ENCODE data around the gene CHRNA5.

Gene CHRNA5

GRCh38 chr15:78620527-78621421 is 55.5 kb downstream of the CHRNA5 start, which contains the start of gene CHRNA3:
Gene CHRNA3, minus strand, starts transcription at chr15:78620996. Its CDS starts 202 bp downstream, at chr15:78620794.
- DNase-seq = no peak

- DNase-seq = no peak
Measured at GRCh38 chr15:78621810-78622402, 56.6 kb downstream of the CHRNA5 start.

DNA sequence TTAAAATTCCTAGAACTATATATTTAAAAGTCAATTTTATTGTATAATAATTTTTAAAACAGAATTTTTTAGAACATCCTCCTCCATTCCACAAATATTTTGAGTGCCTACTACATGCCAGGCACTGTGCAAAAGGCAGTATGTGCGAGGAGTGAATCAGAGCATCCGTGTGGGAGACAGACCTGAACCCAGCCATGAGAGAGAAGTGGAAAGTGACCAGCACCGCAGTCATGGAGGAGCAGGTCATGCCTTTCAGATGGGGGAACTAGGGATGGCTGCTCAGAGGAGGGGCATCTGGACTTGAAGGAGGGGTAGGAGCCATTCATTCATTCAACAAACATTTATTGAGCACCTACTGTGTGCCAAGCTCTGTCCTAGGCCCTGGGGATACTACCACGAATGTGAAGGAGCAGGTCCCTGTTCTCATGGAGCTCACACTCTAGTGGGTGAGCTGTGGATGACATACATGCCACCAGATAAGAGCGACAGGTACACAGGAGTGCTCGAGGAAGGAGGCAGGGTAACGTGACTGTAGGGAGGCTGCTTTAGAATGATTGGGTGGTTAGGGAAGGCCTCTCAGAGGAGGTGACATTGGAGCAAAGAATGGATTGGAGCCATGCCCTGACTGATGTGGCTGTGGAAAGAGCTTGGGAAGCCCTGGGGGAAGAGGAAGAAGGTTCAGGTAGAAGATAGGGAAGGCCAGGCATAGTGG is 58.6 kb downstream of the CHRNA5 start:
- no peak for DNase-seq

DNA sequence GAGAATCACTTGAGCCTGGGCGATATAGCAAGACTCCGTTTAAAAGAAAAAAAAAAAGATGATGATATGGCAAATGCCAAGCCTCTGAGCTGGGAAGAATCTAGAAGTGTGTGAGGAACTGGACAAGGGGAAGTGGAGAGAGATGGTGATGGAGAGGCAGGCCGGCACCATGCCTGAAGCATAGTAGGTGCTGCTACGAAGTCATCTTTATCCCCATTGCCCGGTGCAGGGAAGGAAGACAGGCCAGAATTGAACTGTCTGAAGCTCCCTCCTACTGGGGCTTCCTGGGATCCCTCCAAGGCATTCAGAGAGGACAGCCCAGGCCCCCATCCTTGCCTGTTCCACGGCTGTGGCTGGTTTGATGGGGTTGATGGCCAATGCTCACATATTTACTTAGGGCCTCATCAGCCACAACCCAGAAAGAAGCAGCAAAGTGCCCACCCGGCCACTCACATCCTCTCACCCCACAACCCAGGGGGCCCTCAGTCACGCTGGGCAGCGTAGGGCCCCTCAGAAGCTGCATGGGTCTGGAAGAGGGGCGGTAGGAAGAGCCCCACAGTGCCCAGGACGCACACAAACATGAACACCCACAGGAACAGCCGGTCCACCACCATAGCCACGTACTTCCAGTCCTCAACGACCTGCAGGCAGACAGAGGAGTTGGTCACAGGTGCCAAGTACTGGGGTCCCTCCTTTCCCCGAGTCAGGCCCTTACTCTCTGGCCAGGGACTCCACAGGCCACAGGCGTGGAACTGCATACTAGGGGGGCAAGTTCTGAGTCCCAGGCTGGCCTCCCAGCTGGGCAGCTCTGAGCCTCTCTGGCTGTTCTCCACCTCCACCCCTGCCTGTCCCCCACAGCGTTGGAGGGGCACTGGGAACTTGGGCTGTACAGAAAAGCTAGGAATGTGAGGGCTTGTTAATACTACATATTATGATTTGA is 59.6 kb downstream of the CHRNA5 start:
- DNase-seq = no peak

- no peak for DNase-seq
Measured at GRCh38 chr15:78625606-78626280, 60.4 kb downstream of the CHRNA5 start.

- no peak for DNase-seq
Measured at GRCh38 chr15:78626381-78626995, 61.2 kb downstream of the CHRNA5 start.

GRCh38 chr15:78627348-78627747 is 62.0 kb downstream of the CHRNA5 start:
- DNase-seq = no peak

- no peak for DNase-seq
Measured at GRCh38 chr15:78628227-78628626, 62.9 kb downstream of the CHRNA5 start.

- DNase-seq = no peak
Measured at GRCh38 chr15:78629031-78629715, 63.9 kb downstream of the CHRNA5 start.

- no peak for DNase-seq
Measured at GRCh38 chr15:78629716-78630065, 64.4 kb downstream of the CHRNA5 start.

GRCh38 chr15:78630886-78631633 is 65.7 kb downstream of the CHRNA5 start:
- no peak for DNase-seq

- no peak for DNase-seq
Measured at GRCh38 chr15:78633348-78633747, 68.0 kb downstream of the CHRNA5 start.

GRCh38 chr15:78634210-78635145 is 69.2 kb downstream of the CHRNA5 start:
- no peak for DNase-seq

GRCh38 chr15:78635346-78635745 is 70.0 kb downstream of the CHRNA5 start:
- DNase-seq = no peak

DNA sequence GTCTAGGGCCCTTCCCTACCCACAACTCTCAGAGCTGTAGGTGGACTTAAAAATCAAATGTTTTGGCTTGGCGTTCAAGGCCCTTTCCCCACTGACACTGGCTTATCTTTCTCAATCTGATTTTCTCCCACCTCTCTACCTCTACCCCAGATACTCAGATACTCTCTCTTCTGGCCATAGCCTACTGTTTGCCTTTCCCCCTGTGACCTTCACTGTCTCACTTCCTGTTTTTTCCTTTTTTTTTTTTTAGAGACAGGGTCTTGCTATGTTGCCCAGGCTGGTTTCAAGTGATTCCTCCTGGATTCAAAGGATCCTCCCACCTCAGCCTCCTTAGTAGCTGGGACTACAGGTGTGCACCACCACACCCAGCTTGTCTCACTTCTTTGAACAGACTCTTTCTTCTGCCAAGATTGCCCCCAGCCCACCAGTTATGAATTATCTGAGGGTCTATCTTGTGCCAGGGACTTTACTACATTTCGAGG is 71.1 kb downstream of the CHRNA5 start:
- no peak for DNase-seq

GRCh38 chr15:78637776-78638435 is 72.6 kb downstream of the CHRNA5 start:
- no peak for DNase-seq

GRCh38 chr15:78638658-78639314 is 73.5 kb downstream of the CHRNA5 start:
- DNase-seq = peak; percentile 74
